ENCODE data around the gene UBAC2. TPM values are rescaled to one million over a fixed set of nuclear protein-coding genes. Genes with fewer than 3 reads are reported as not detected.
A peak's percentile ranks its signal among the peaks of the same experiment; 100 is the strongest.

Gene UBAC2
- total RNA-seq, 1 experiment from 2014 or later = 45.8 TPM

GRCh38 chr13:99384468-99384867 lies 183.8 kb downstream of the UBAC2 start:
- TF ChIP-seq EZH2 (IDR thresholded peaks at IDR 0.05; ENCODE audit: borderline replicate concordance, low read depth, low read length, poor library complexity, severe bottlenecking) = no peak
- no peak for TF ChIP-seq CTCF (conservative IDR thresholded peaks at IDR 0.05; ENCODE audit: low read depth, low read length)
- BruUV-seq (replicated peaks) = no TSS peak
- Histone ChIP-seq H3K27me3 (replicated peaks; ENCODE audit: insufficient read depth, low read depth, low read length, poor library complexity) (no peaks in the 10 kb centered on the region), H3K9me3 (ENCODE audit: low read depth, low read length, poor library complexity, severe bottlenecking) (no peaks in the 10 kb centered on the region), H3K27ac (ENCODE audit: low read depth, low read length, poor library complexity, severe bottlenecking) (no peak overlapping the region), H3K36me3 (ENCODE audit: insufficient read depth, low read length, poor library complexity, severe bottlenecking) (no peaks in the 10 kb centered on the region), H3K4me3 (ENCODE audit: low read depth, low read length, poor library complexity, severe bottlenecking) (no peak overlapping the region), H3K4me1 (ENCODE audit: insufficient read depth, low read length, poor library complexity, severe bottlenecking) (no peaks in the 10 kb centered on the region)
- DNase-seq (ENCODE audit: low spot score) = no peak
- ChIA-PET POLR2A (ENCODE audit: low non-redundant PET) (no interaction called here), CTCF (interaction anchor here (0.6 kb wide), 1 partner anchor 83 kb away, joined by 6 read pairs; no protein-coding TSS in a partner anchor)
- intact Hi-C loops (cut with micrococcal nuclease; ENCODE audit: unreplicated experiment) = no loop called here

- CTCF ChIA-PET = interaction anchor here (0.6 kb wide), 1 partner anchor 82 kb away, joined by 6 read pairs; no protein-coding TSS in a partner anchor
- no peak for DNase-seq (ENCODE audit: low spot score)
- intact Hi-C loops (cut with micrococcal nuclease; ENCODE audit: unreplicated experiment) = no loop called here
- no TSS peak for BruUV-seq (replicated peaks)
- H3K9me3 ChIP-seq (ENCODE audit: low read depth, low read length, poor library complexity, severe bottlenecking) = no peaks in the 10 kb centered on the region
- TF ChIP-seq EZH2 (IDR thresholded peaks at IDR 0.05; ENCODE audit: borderline replicate concordance, low read depth, low read length, poor library complexity, severe bottlenecking) = no peak
- TF ChIP-seq CTCF (conservative IDR thresholded peaks at IDR 0.05; ENCODE audit: low read depth, low read length) = no peak
- H3K36me3 ChIP-seq (ENCODE audit: insufficient read depth, low read length, poor library complexity, severe bottlenecking) = no peaks in the 10 kb centered on the region
- POLR2A ChIA-PET (ENCODE audit: low non-redundant PET) = no interaction called here
- H3K27me3 ChIP-seq (replicated peaks; ENCODE audit: insufficient read depth, low read depth, low read length, poor library complexity) = no peaks in the 10 kb centered on the region
- no peak overlapping the region for H3K4me3 ChIP-seq (ENCODE audit: low read depth, low read length, poor library complexity, severe bottlenecking)
- no peaks in the 10 kb centered on the region for H3K4me1 ChIP-seq (ENCODE audit: insufficient read depth, low read length, poor library complexity, severe bottlenecking)
- no peak overlapping the region for H3K27ac ChIP-seq (ENCODE audit: low read depth, low read length, poor library complexity, severe bottlenecking)
Measured at GRCh38 chr13:99385161-99385560, 184.5 kb downstream of the UBAC2 start.

- Histone ChIP-seq H3K9me3 (ENCODE audit: low read depth, low read length, poor library complexity, severe bottlenecking) (no peaks in the 10 kb centered on the region), H3K4me1 (ENCODE audit: insufficient read depth, low read length, poor library complexity, severe bottlenecking) (no peaks in the 10 kb centered on the region), H3K27ac (ENCODE audit: low read depth, low read length, poor library complexity, severe bottlenecking) (no peak overlapping the region), H3K36me3 (ENCODE audit: insufficient read depth, low read length, poor library complexity, severe bottlenecking) (no peaks in the 10 kb centered on the region), H3K4me3 (ENCODE audit: low read depth, low read length, poor library complexity, severe bottlenecking) (no peak overlapping the region), H3K27me3 (replicated peaks; ENCODE audit: insufficient read depth, low read depth, low read length, poor library complexity) (no peaks in the 10 kb centered on the region)
- no peak for TF ChIP-seq CTCF (conservative IDR thresholded peaks at IDR 0.05; ENCODE audit: low read depth, low read length)
- TF ChIP-seq EZH2 (IDR thresholded peaks at IDR 0.05; ENCODE audit: borderline replicate concordance, low read depth, low read length, poor library complexity, severe bottlenecking) = no peak
- CTCF ChIA-PET = no interaction called here
- intact Hi-C loops (cut with micrococcal nuclease; ENCODE audit: unreplicated experiment) = loop anchor here (2.0 kb wide), 1 partner anchor 51 kb away; no protein-coding TSS in a partner anchor
- POLR2A ChIA-PET (ENCODE audit: low non-redundant PET) = no interaction called here
- TSS peak; percentile 64 for BruUV-seq (replicated peaks)
- DNase-seq (ENCODE audit: low spot score) = no peak
Measured at GRCh38 chr13:99385940-99386339, 185.3 kb downstream of the UBAC2 start.
